ENCODE results near the gene RSF1.

RSF1 gene

GRCh38 chr11:77789061-77789730, 31.3 kb downstream of the RSF1 start:
- H3K9me3 Mint-ChIP-seq = peaks cover 14 to 20% of the 10 kb centered on the region in 2 donors
- H3K4me1 Mint-ChIP-seq = peaks cover 47 to 90% of the 10 kb centered on the region in 2 donors
- no peak for DNase-seq
- no peak for ATAC-seq (replicated peaks)
- H3K27ac Mint-ChIP-seq = no peak overlapping the region
- H3K27me3 Mint-ChIP-seq = no peaks in the 10 kb centered on the region
- peaks cover 39 to 53% of the 10 kb centered on the region in 2 donors for H3K36me3 Mint-ChIP-seq
- H3K4me3 Mint-ChIP-seq = no peak overlapping the region

GRCh38 chr11:77784572-77784971, 36.0 kb downstream of the RSF1 start:
- DNase-seq (no peak), ATAC-seq (replicated peaks) (no peak)
- Mint-ChIP-seq H3K4me1 (peaks cover 27 to 82% of the 10 kb centered on the region in 2 donors), H3K27me3 (no peaks in the 10 kb centered on the region), H3K36me3 (peaks cover 7 to 16% of the 10 kb centered on the region in 2 donors), H3K9me3 (peaks cover 0 to 2% of the 10 kb centered on the region in 2 donors), H3K4me3 (no peak overlapping the region), H3K27ac (no peak overlapping the region)

GRCh38 chr11:77783025-77783424, 37.5 kb downstream of the RSF1 start:
- Mint-ChIP-seq H3K27ac (no peak overlapping the region), H3K4me1 (peaks cover 27 to 75% of the 10 kb centered on the region in 2 donors), H3K36me3 (peaks cover 2 to 8% of the 10 kb centered on the region in 2 donors), H3K27me3 (no peaks in the 10 kb centered on the region), H3K9me3 (peaks cover 0 to 2% of the 10 kb centered on the region in 2 donors), H3K4me3 (no peak overlapping the region)
- DNase-seq (no peak), ATAC-seq (replicated peaks) (no peak)

- ATAC-seq (replicated peaks) = no peak
Observed at GRCh38 chr11:77779935-77780334, 40.6 kb downstream of the RSF1 start.

GRCh38 chr11:77778549-77778948, 42.0 kb downstream of the RSF1 start:
- H3K4me1 Mint-ChIP-seq = peaks cover 26 to 61% of the 10 kb centered on the region in 2 donors
- H3K36me3 Mint-ChIP-seq = peaks cover 4 to 7% of the 10 kb centered on the region in 2 donors
- H3K4me3 Mint-ChIP-seq = no peak overlapping the region
- no peak for ATAC-seq (replicated peaks)
- no peaks in the 10 kb centered on the region for H3K27me3 Mint-ChIP-seq
- H3K9me3 Mint-ChIP-seq = no peaks in the 10 kb centered on the region
- no peak overlapping the region for H3K27ac Mint-ChIP-seq
- no peak for DNase-seq

More at GRCh38 chr11:77779935-77780334, 40.6 kb downstream of the RSF1 start:
- Mint-ChIP-seq H3K4me1 (peaks cover 29 to 68% of the 10 kb centered on the region in 2 donors), H3K4me3 (no peak overlapping the region), H3K27ac (peak overlapping the region; percentile 51), H3K9me3 (no peaks in the 10 kb centered on the region), H3K36me3 (peaks cover 4 to 7% of the 10 kb centered on the region in 2 donors), H3K27me3 (no peaks in the 10 kb centered on the region)
- DNase-seq = no peak

- Mint-ChIP-seq H3K4me1 (peaks cover 24 to 56% of the 10 kb centered on the region in 2 donors), H3K27me3 (no peaks in the 10 kb centered on the region), H3K27ac (no peak overlapping the region), H3K36me3 (peaks cover 4 to 7% of the 10 kb centered on the region in 2 donors), H3K4me3 (no peak overlapping the region), H3K9me3 (no peaks in the 10 kb centered on the region)
- ATAC-seq (replicated peaks) = no peak
- no peak for DNase-seq
Observed at GRCh38 chr11:77778118-77778517, 42.4 kb downstream of the RSF1 start.

- Mint-ChIP-seq H3K27me3 (no peaks in the 10 kb centered on the region), H3K36me3 (peaks cover 4% of the 10 kb centered on the region in 2 donors), H3K27ac (no peak overlapping the region), H3K4me3 (no peak overlapping the region), H3K4me1 (peaks cover 23 to 47% of the 10 kb centered on the region in 2 donors), H3K9me3 (no peaks in the 10 kb centered on the region)
- no peak for DNase-seq
- ATAC-seq (replicated peaks) = no peak
Observed at GRCh38 chr11:77776455-77776854, 44.1 kb downstream of the RSF1 start.

- ATAC-seq (replicated peaks) (no peak), DNase-seq (no peak)
- H3K36me3 Mint-ChIP-seq = peaks cover 4 to 9% of the 10 kb centered on the region in 2 donors
- H3K4me1 Mint-ChIP-seq = peaks cover 28 to 48% of the 10 kb centered on the region in 2 donors
- no peaks in the 10 kb centered on the region for H3K27me3 Mint-ChIP-seq
- no peaks in the 10 kb centered on the region for H3K9me3 Mint-ChIP-seq
- no peak overlapping the region for H3K4me3 Mint-ChIP-seq
- peak overlapping the region; percentile 71 for H3K27ac Mint-ChIP-seq
Observed at GRCh38 chr11:77775936-77776335, 44.6 kb downstream of the RSF1 start.

- ATAC-seq (replicated peaks) (no peak), DNase-seq (no peak)
- Mint-ChIP-seq H3K4me3 (no peak overlapping the region), H3K27me3 (no peaks in the 10 kb centered on the region), H3K4me1 (peaks cover 23 to 42% of the 10 kb centered on the region in 2 donors), H3K27ac (peak overlapping the region; percentile 27), H3K36me3 (peaks cover 3 to 5% of the 10 kb centered on the region in 2 donors), H3K9me3 (no peaks in the 10 kb centered on the region)
Observed at GRCh38 chr11:77771135-77771534, 49.4 kb downstream of the RSF1 start.

- H3K4me3 Mint-ChIP-seq = no peak overlapping the region
- DNase-seq (no peak), ATAC-seq (replicated peaks) (peak; percentile 74 to 81)
- peak overlapping the region; percentile 27 for H3K27ac Mint-ChIP-seq
- H3K4me1 Mint-ChIP-seq = peaks cover 21 to 45% of the 10 kb centered on the region in 2 donors
- H3K9me3 Mint-ChIP-seq = no peaks in the 10 kb centered on the region
- H3K27me3 Mint-ChIP-seq = no peaks in the 10 kb centered on the region
- H3K36me3 Mint-ChIP-seq = peaks cover 3 to 5% of the 10 kb centered on the region in 2 donors
Observed at GRCh38 chr11:77770629-77771028, 49.9 kb downstream of the RSF1 start.

GRCh38 chr11:77762426-77762825, 58.1 kb downstream of the RSF1 start:
- Mint-ChIP-seq H3K9me3 (no peaks in the 10 kb centered on the region), H3K27me3 (no peaks in the 10 kb centered on the region), H3K4me3 (no peak overlapping the region), H3K36me3 (peaks cover 11 to 29% of the 10 kb centered on the region in 2 donors), H3K27ac (no peak overlapping the region), H3K4me1 (peaks cover 12 to 26% of the 10 kb centered on the region in 2 donors)
- ATAC-seq (replicated peaks) (no peak), DNase-seq (no peak)

- H3K36me3 Mint-ChIP-seq = peaks cover 15 to 38% of the 10 kb centered on the region in 2 donors
- no peaks in the 10 kb centered on the region for H3K9me3 Mint-ChIP-seq
- H3K27me3 Mint-ChIP-seq = no peaks in the 10 kb centered on the region
- H3K4me3 Mint-ChIP-seq = no peak overlapping the region
- ATAC-seq (replicated peaks) = no peak
- peaks cover 12 to 18% of the 10 kb centered on the region in 2 donors for H3K4me1 Mint-ChIP-seq
- H3K27ac Mint-ChIP-seq = no peak overlapping the region
- DNase-seq = no peak
Observed at GRCh38 chr11:77761491-77761890, 59.0 kb downstream of the RSF1 start.

GRCh38 chr11:77758331-77758730, 62.2 kb downstream of the RSF1 start:
- Mint-ChIP-seq H3K27me3 (no peaks in the 10 kb centered on the region), H3K4me1 (peaks cover 5 to 12% of the 10 kb centered on the region in 2 donors), H3K9me3 (no peaks in the 10 kb centered on the region), H3K36me3 (peaks cover 26 to 48% of the 10 kb centered on the region in 2 donors), H3K4me3 (no peak overlapping the region), H3K27ac (no peak overlapping the region)
- ATAC-seq (replicated peaks) (no peak), DNase-seq (no peak)

- Mint-ChIP-seq H3K27ac (no peak overlapping the region), H3K27me3 (no peaks in the 10 kb centered on the region), H3K36me3 (peaks cover 24 to 39% of the 10 kb centered on the region in 2 donors), H3K4me1 (peaks cover 8 to 13% of the 10 kb centered on the region in 2 donors), H3K4me3 (no peak overlapping the region), H3K9me3 (no peaks in the 10 kb centered on the region)
- no peak for ATAC-seq (replicated peaks)
- no peak for DNase-seq
Observed at GRCh38 chr11:77753230-77753629, 67.3 kb downstream of the RSF1 start.

GRCh38 chr11:77752516-77752915, 68.0 kb downstream of the RSF1 start:
- Mint-ChIP-seq H3K36me3 (peaks cover 21 to 38% of the 10 kb centered on the region in 2 donors), H3K27ac (no peak overlapping the region), H3K4me1 (peaks cover 8 to 13% of the 10 kb centered on the region in 2 donors), H3K4me3 (no peak overlapping the region), H3K27me3 (no peaks in the 10 kb centered on the region), H3K9me3 (no peaks in the 10 kb centered on the region)
- DNase-seq (no peak), ATAC-seq (replicated peaks) (no peak)

All from stimulated activated naive B cell treated with anti-CD40 and anti-IgM and Interleukin-4, amounts not matched to agents 10 μg/mL and 1 μg/mL and 100 μg/mL, for 72 hours (primary cell).